HG03095 (cell line): ENCODE data around the gene BACH2.
"Not testable (repeated sequence)": the region's sequence is repeated elsewhere in the genome, so short reads cannot be mapped to it uniquely, and the experiment has no call there.

Source experiments
- ATAC-seq: cut with Tn5 transposase; IDR thresholded peaks from one replicate; pipeline ENCODE4 v1.9.1; 2021; ENCODE audit warnings: moderate library complexity; ENCODE audit not compliant: unreplicated experiment

The BACH2 gene

GRCh38 chr6:89925826-89926225 is 370.8 kb downstream of the BACH2 start:
- no peak for ATAC-seq

DNA sequence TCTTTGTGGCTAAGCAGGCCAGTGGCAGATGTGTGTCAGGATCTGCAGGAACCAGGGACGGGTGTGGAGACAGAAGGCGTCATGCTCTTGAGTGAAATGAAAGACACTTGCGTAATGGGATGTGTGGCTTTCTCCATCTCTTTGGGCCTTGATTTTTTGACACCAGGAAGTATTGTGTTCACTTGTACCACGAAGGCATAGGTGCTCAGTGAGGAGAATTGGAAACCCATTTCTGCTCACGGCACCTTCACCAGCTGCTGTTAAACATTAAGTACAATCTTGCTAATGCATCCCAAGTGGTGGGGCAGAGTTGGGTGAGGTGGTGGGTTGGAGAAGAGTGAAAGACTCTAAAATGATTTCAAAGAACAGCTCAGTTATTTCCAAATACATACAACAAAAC is 372.4 kb downstream of the BACH2 start:
- ATAC-seq = no peak

DNA sequence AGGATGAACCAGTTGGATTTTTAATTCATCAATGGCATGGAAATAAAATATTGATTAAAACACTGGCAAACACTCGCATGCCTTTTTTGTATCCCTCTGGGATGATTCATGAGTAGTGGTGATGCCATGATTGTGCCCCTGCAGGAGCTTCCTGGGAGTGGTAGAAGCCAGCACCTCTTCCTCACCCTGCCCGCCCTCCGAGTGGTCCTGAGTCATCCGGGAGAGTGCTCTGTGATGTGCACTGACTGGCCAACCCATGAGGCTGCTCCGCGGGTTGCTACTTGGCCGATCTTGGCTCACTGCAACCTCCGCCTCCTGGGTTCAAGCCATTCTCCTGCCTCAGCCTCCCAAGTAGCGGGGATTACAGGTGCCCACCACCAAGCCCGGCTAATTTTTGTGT is 375.0 kb downstream of the BACH2 start:
- ATAC-seq = no peak

DNA sequence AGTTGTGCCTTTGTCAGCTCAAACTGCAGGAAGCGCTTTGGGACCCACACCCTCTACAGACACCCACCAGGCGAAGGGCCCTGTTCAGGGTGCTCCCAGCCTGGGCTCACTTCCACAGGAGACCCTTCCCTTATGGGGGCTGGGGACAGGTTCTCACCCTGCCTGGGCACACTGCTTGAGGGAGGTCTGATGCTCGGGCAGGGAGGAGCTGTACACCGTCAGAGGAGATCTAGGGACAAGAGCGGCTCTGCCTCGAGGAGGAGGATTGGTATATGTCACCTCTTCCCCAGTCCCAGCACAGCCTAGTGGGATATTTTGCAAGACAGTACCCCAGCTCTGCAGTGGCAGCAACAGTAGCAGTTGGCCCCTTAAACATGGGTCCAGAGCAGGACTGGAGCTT is 375.4 kb downstream of the BACH2 start:
- no peak for ATAC-seq

- ATAC-seq = no peak
Measured at GRCh38 chr6:89917801-89918366, 378.8 kb downstream of the BACH2 start.

DNA sequence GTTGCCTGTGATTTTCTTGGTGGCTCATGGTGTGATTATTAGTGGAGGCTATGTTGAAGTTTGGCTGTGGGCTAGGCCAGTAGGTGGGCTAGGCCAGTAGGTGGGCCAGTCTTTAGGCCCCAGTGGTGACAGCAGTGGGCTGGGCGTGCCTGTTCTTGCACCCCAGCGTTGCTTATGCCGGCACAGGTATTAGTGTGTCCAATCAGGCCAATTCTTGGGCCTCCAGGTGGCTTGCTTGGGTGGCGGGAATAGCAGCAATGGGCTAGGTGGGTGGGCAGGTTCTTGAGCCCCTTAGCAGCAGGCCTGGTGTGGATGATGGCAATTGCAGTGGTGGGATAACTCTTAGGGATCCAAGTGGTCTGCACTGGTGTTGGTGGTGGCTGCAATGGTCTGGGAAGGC is 379.4 kb downstream of the BACH2 start:
- no peak for ATAC-seq

DNA sequence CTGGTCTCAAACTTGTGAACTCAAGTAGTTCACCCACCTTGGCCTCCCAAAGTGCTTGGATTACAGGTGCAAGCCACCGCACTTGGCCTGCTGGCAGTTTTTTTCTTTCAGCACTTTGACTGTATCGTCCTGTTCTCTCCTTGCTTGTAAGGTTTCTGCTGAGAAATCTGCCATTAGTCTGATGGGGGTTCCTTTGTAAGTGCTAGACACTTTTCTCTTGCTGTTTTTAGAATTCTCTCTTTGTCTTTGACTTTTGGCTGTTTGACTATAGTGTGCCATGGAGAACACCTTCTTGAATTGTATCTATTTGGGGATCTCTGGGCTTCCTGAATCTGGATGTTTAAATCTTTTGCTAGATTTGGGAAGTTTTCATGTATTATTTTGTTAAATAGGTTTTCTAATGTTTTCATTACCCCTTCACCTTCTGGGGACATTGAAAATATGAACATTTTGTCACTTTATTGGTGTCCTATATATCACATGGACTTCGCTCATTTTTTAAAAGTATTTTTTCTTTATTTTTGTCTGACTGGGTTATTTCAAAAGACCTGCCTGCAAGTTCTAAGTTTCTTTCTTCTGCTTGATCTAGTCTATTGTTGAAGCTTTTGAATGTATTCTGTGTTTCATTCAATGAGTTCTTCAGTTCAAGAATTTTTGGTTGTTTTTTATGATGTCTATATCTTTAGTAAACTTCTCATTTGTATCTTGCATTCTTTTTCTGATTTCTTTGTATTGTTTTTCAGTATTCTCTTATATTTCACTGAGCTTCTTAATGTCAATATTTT is 380.3 kb downstream of the BACH2 start:
- no peak for ATAC-seq

DNA sequence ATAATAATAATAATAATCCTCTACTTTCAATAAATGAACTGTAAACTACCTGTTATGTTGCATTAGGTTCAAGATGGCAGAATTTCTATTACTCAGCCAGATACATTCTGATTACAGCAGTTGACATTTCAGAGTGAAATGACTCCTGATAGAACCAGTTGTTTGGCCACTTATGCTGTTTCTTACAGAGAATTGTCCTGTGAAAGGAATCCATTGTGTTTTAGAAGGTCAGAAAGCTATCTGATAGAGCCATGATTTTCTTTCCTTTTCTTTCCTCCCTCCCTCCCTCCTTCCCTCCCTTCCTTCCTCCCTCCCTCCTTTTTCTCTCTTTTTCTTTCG is 385.8 kb downstream of the BACH2 start:
- ATAC-seq = no peak

- ATAC-seq = not testable (repeated sequence)
Measured at GRCh38 chr6:89910001-89910901, 386.4 kb downstream of the BACH2 start.

GRCh38 chr6:89895276-89895874 is 401.3 kb downstream of the BACH2 start:
- ATAC-seq = no peak

GRCh38 chr6:89894169-89894568 is 402.5 kb downstream of the BACH2 start, which contains the start of gene GJA10:
Gene GJA10 (plus strand): TSS chr6:89894469. CDS start chr6:89894469, 0 bp downstream.
- ATAC-seq = no peak

DNA sequence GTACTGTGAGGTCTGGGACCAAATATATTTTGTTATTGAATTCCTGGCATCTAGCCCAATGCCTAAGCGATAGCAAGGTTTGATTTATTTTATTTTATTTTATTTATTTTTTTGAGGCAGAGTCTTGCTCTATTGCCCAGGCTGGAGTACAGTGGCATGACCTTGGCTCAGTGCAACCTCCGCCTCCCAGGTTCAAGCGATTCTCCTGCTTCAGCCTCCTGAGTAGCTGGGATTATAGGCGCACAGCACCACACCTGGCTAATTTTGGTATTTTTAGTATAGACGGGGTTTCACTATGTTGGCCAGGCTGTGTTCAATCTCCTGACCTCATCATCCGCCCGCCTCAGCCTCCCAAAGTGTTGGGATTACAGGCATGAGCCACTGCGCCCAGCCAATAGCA is 404.1 kb downstream of the BACH2 start:
- ATAC-seq = not testable (repeated sequence)

DNA sequence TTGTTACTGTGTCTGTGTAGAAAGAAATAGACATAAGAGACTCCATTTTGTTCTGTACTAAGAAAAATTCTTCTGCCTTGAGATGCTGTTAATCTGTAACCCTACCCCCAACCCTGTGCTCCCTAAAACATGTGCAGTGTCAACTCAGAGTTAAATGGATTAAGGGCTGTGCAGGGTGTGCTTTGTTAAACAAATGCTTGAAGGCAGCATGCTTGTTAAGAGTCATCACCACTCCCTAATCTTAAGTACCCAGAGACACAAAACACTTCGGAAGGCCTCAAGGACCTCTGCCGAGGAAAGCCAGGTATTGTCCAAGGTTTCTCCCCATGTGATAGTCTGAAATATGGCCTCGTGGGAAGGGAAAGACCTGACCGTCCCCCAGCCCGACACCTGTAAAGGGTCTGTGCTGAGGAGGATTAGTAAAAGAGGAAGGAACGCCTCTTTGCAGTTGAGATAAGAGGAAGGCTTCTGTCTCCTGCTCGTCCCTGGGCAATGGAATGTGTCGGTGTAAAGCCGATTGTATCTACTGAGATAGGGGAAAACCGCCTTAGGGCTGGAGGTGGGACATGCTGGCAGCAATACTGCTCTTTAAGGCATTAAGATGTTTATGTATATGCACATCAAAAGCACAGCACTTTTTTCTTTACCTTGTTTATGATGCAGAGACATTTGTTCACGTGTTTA is 405.7 kb downstream of the BACH2 start:
- ATAC-seq = not testable (repeated sequence)

DNA sequence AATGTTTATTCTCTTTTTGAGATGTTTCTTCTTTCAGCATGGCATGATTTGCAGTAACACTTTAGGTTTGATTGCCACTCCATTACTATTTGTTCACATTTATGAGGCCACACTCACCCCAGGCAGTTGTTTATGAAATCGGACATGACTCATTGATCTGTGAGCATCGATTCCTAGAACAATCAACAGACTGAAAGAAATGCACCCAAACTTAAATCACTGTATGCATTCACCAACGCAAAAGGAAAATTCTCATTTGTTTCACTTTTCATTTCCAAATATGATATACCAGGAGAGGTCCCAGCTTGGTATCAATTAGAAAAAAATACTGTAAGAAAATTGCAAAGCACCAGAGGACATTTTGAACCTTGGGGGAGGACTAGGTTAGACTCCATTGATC is 407.8 kb downstream of the BACH2 start:
- ATAC-seq = no peak

GRCh38 chr6:89888138-89888514 is 408.5 kb downstream of the BACH2 start:
- no peak for ATAC-seq

DNA sequence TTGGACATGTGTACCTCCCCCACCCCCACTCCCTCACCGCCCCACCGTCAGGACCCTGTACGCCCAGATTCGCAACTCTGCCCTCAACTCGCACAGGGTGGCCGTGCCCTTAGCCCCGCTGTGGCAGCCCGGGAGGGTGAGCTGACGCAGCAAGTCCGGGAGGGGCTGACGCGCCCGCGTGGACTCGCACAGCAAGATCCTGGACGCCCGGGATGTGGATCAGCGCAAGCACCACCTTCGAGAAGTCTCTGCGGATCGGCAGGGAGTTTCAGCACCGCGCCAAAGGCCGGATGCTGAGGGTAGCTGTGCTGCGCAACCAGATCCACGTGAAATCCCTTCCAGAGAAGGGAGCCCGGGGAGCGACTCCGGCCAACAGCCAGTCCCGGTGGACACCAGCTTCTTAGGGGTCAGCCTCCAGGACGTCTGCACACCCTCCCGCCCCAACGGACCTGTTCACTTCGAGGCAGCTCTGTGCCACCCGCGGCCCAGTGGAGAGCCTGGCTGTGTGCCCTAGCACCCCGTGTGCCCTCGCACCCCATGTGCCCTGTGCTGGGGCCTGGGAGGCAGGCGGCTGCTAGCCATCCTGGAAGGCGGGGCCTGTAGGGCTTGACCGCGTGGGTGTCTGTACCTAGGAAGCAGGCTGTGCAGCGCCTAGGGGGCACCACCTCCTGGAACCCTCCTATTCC is 409.0 kb downstream of the BACH2 start:
- ATAC-seq = no peak

GRCh38 chr6:89886378-89887120 is 410.1 kb downstream of the BACH2 start:
- no peak for ATAC-seq
